ENCODE measurements around the gene OR9G4. TPM values are rescaled to one million over a fixed set of nuclear protein-coding genes. Genes with fewer than 3 reads are reported as not detected.

Gene OR9G4
- total RNA-seq, 1 donor from 2014 or later = not detected

- Mint-ChIP-seq H3K9me3 (ENCODE audit: unreplicated experiment) (peaks cover 32% of the 10 kb centered on the region), H3K4me1 (ENCODE audit: unreplicated experiment) (no peaks in the 10 kb centered on the region), H3K27me3 (ENCODE audit: unreplicated experiment) (no peaks in the 10 kb centered on the region), H3K36me3 (ENCODE audit: unreplicated experiment) (no peaks in the 10 kb centered on the region), H3K27ac (ENCODE audit: unreplicated experiment) (no peak overlapping the region), H3K4me3 (ENCODE audit: unreplicated experiment) (no peak overlapping the region)
- no peak for DNase-seq (ENCODE audit: extremely low spot score, unreplicated experiment)
- no peak for TF ChIP-seq CTCF (IDR thresholded peaks at IDR 0.05)
Observed at GRCh38 chr11:56716379-56716854, 32.1 kb downstream of the OR9G4 start.

- Mint-ChIP-seq H3K4me1 (ENCODE audit: unreplicated experiment) (no peaks in the 10 kb centered on the region), H3K27ac (ENCODE audit: unreplicated experiment) (no peak overlapping the region), H3K4me3 (ENCODE audit: unreplicated experiment) (no peak overlapping the region), H3K9me3 (ENCODE audit: unreplicated experiment) (peaks cover 30% of the 10 kb centered on the region), H3K36me3 (ENCODE audit: unreplicated experiment) (no peaks in the 10 kb centered on the region), H3K27me3 (ENCODE audit: unreplicated experiment) (no peaks in the 10 kb centered on the region)
- no peak for DNase-seq (ENCODE audit: extremely low spot score, unreplicated experiment)
- TF ChIP-seq CTCF (IDR thresholded peaks at IDR 0.05) = no peak
Observed at GRCh38 chr11:56714206-56714605, 34.3 kb downstream of the OR9G4 start.

- Mint-ChIP-seq H3K27me3 (ENCODE audit: unreplicated experiment) (no peaks in the 10 kb centered on the region), H3K27ac (ENCODE audit: unreplicated experiment) (no peak overlapping the region), H3K9me3 (ENCODE audit: unreplicated experiment) (peaks cover 7% of the 10 kb centered on the region), H3K4me1 (ENCODE audit: unreplicated experiment) (no peaks in the 10 kb centered on the region), H3K36me3 (ENCODE audit: unreplicated experiment) (no peaks in the 10 kb centered on the region), H3K4me3 (ENCODE audit: unreplicated experiment) (no peak overlapping the region)
- no peak for TF ChIP-seq CTCF (IDR thresholded peaks at IDR 0.05)
- DNase-seq (ENCODE audit: extremely low spot score, unreplicated experiment) = no peak
Observed at GRCh38 chr11:56706486-56706885, 42.0 kb downstream of the OR9G4 start.

GRCh38 chr11:56705784-56706396, 42.6 kb downstream of the OR9G4 start:
- Mint-ChIP-seq H3K9me3 (ENCODE audit: unreplicated experiment) (peaks cover 4% of the 10 kb centered on the region), H3K4me1 (ENCODE audit: unreplicated experiment) (no peaks in the 10 kb centered on the region), H3K36me3 (ENCODE audit: unreplicated experiment) (no peaks in the 10 kb centered on the region), H3K4me3 (ENCODE audit: unreplicated experiment) (no peak overlapping the region), H3K27me3 (ENCODE audit: unreplicated experiment) (no peaks in the 10 kb centered on the region), H3K27ac (ENCODE audit: unreplicated experiment) (no peak overlapping the region)
- no peak for TF ChIP-seq CTCF (IDR thresholded peaks at IDR 0.05)
- DNase-seq (ENCODE audit: extremely low spot score, unreplicated experiment) = no peak

GRCh38 chr11:56700914-56701485, 47.5 kb downstream of the OR9G4 start:
- no peak for DNase-seq (ENCODE audit: extremely low spot score, unreplicated experiment)
- Mint-ChIP-seq H3K4me1 (ENCODE audit: unreplicated experiment) (no peaks in the 10 kb centered on the region), H3K27ac (ENCODE audit: unreplicated experiment) (no peak overlapping the region), H3K9me3 (ENCODE audit: unreplicated experiment) (no peaks in the 10 kb centered on the region), H3K36me3 (ENCODE audit: unreplicated experiment) (no peaks in the 10 kb centered on the region), H3K27me3 (ENCODE audit: unreplicated experiment) (no peaks in the 10 kb centered on the region), H3K4me3 (ENCODE audit: unreplicated experiment) (no peak overlapping the region)
- no peak for TF ChIP-seq CTCF (IDR thresholded peaks at IDR 0.05)

Measured in osteocyte (in vitro differentiated cells).